SK-N-SH (cell line): ENCODE data around the gene SNED1. TPM values are rescaled to one million over a fixed set of nuclear protein-coding genes. Genes with fewer than 3 reads are reported as not detected.

Experiments used
- CTCF ChIA-PET: fragments of 300-600, 350-600 bp; formaldehyde crosslinking; extraction: SDS; loops from one replicate; lab custom pipeline; 2021; lab: Yijun Ruan, JAX
- POLR2A ChIA-PET: fragments of 350-600 bp; sonication (Branson Sonifier 250); formaldehyde crosslinking; extraction: SDS; loops from one replicate; lab custom pipeline; 2020; ENCODE audit warnings: antibody characterized with exemption, inconsistent platforms; lab: Yijun Ruan, JAX
- DNase-seq: peaks from one replicate; pipeline ENCODE4 v3.0.0; 2012
- H2AFZ ChIP-seq: fragments of 200-600 bp; sonication (generic); 2 replicates; pipeline ENCODE4 v1.8.1; 2016; ENCODE audit warnings: antibody characterized with exemption, mild to moderate bottlenecking, low read depth
- H3F3A ChIP-seq: fragments of 200-600 bp; sonication (generic); replicated peaks from 2 replicates; pipeline ENCODE3; 2016; ENCODE audit warnings: antibody characterized with exemption, mild to moderate bottlenecking; ENCODE audit not compliant: insufficient read depth
- H3K27ac ChIP-seq, 2 experiments: fragments of 200-500 bp in 1 of 2; fragments of 200-600 bp in 1 of 2; sonication (Bioruptor generic) in 1 of 2; sonication (generic), shearing (Covaris generic) in 1 of 2; 2 replicates each; pipeline versions ENCODE4 v1.5.1 to v1.6.1; 2014 to 2016; ENCODE audit warnings: low read depth in 2 of 2, inconsistent platforms in 1 of 2, low read length in 1 of 2, mild to moderate bottlenecking in 1 of 2, mixed read lengths in 1 of 2
- H3K27me3 ChIP-seq: fragments of 200-600 bp; sonication (generic), shearing (Covaris generic); 2 replicates; pipeline ENCODE4 v1.6.1; 2016; ENCODE audit warnings: mixed run types; ENCODE audit not compliant: insufficient read depth
- H3K36me3 ChIP-seq, 2 experiments: fragments of 200-500 bp in 1 of 2; fragments of 200-600 bp in 1 of 2; sonication (Bioruptor generic) in 1 of 2; sonication (generic) in 1 of 2; replicated peaks in 1 of 2; 2 replicates each; pipeline versions ENCODE3 to v1.5.1; 2014 to 2016; ENCODE audit warnings: low read length in 1 of 2, mild to moderate bottlenecking in 1 of 2; ENCODE audit not compliant: insufficient read depth in 2 of 2, control insufficient read depth in 1 of 2
- H3K4me1 ChIP-seq, 2 experiments: fragments of 200-500 bp in 1 of 2; fragments of 200-600 bp in 1 of 2; sonication (Bioruptor generic) in 1 of 2; sonication (generic), shearing (Covaris generic) in 1 of 2; 2 replicates each; pipeline versions ENCODE4 v1.5.1 to v1.6.1; 2014 to 2016; ENCODE audit warnings: low read depth in 1 of 2, low read length in 1 of 2, mixed run types in 1 of 2; ENCODE audit not compliant: insufficient read depth in 2 of 2, control insufficient read depth in 1 of 2
- H3K4me2 ChIP-seq: fragments of 200-600 bp; sonication (generic), shearing (Covaris generic); 2 replicates; pipeline ENCODE4 v1.6.1; 2017; ENCODE audit warnings: mixed run types
- H3K4me3 ChIP-seq, 2 experiments: fragments of 200-500 bp in 1 of 2; fragments of 200-600 bp in 1 of 2; sonication (Bioruptor generic) in 1 of 2; sonication (generic), shearing (Covaris generic) in 1 of 2; 2 replicates each; pipeline versions ENCODE4 v1.5.1 to v1.8.1; 2014 to 2016; ENCODE audit warnings: low read depth in 2 of 2, inconsistent platforms in 1 of 2, low read length in 1 of 2, mild to moderate bottlenecking in 1 of 2, mixed read lengths in 1 of 2, moderate library complexity in 1 of 2
- H3K79me2 ChIP-seq: fragments of 200-600 bp; sonication (generic); 2 replicates; pipeline ENCODE4 v1.8.1; 2017; ENCODE audit warnings: mild to moderate bottlenecking; ENCODE audit not compliant: insufficient read depth
- H3K9ac ChIP-seq: fragments of 200-600 bp; sonication (generic); 2 replicates; pipeline ENCODE4 v1.6.1; 2017; ENCODE audit warnings: mixed run types
- H3K9me2 ChIP-seq: fragments of 200-600 bp; sonication (generic); 2 replicates; pipeline ENCODE4 v1.6.1; 2017; ENCODE audit warnings: mixed run types
- H3K9me3 ChIP-seq: fragments of 200-600 bp; sonication (generic); 2 replicates; pipeline ENCODE4 v1.6.1; 2017; ENCODE audit warnings: mixed run types, mild to moderate bottlenecking, moderate library complexity
- H4K20me1 ChIP-seq: fragments of 200-600 bp; sonication (generic); 2 replicates; pipeline ENCODE4 v1.6.1; 2017; ENCODE audit warnings: mild to moderate bottlenecking, mixed run types; ENCODE audit not compliant: insufficient read depth
- CHD2 ChIP-seq: fragments of 150-350 bp; IDR thresholded peaks from 2 replicates; pipeline ENCODE4 v1.6.1; 2018; ENCODE audit warnings: low read length; ENCODE audit not compliant: partially characterized antibody
- FOXJ3 ChIP-seq: sonication (generic); formaldehyde crosslinking; IDR thresholded peaks from 2 replicates; pipeline ENCODE4 v1.5.1; 2020; ENCODE audit warnings: mild to moderate bottlenecking, missing genetic modification reagents
- GABPA ChIP-seq: IDR thresholded peaks from 2 replicates; pipeline ENCODE4 v1.4.0; 2012; ENCODE audit warnings: low read depth, mild to moderate bottlenecking
- GATA2 ChIP-seq: sonication (generic); formaldehyde crosslinking; IDR thresholded peaks from 2 replicates; pipeline ENCODE4 v1.5.0; 2020; ENCODE audit warnings: mild to moderate bottlenecking, missing genetic modification reagents
- IRF3 ChIP-seq: fragments of 150-350 bp; IDR thresholded peaks from 2 replicates; pipeline ENCODE4 v1.6.1; 2016; ENCODE audit warnings: mild to moderate bottlenecking, low read depth, low read length
- JUND ChIP-seq: IDR thresholded peaks from 2 replicates; pipeline ENCODE4 v1.4.0; 2012
- MAX ChIP-seq: IDR thresholded peaks from 2 replicates; pipeline ENCODE4 v1.4.0; 2012; ENCODE audit warnings: low read depth
- MXI1 ChIP-seq: IDR thresholded peaks from 2 replicates; pipeline ENCODE4 v1.6.1; 2012; ENCODE audit warnings: mild to moderate bottlenecking, low read depth, low read length, improper control_type of control experiment
- NFIC ChIP-seq: IDR thresholded peaks from 2 replicates; pipeline ENCODE4 v1.4.0; 2012; ENCODE audit warnings: borderline replicate concordance
- NRF1 ChIP-seq: IDR thresholded peaks from 2 replicates; pipeline ENCODE4 v1.6.1; 2012; ENCODE audit warnings: low read depth, mild to moderate bottlenecking, low read length
- POLR2AphosphoS5 ChIP-seq: IDR thresholded peaks from 2 replicates; pipeline ENCODE4 v1.6.1; 2012; ENCODE audit warnings: low read depth, low read length
- RAD21 ChIP-seq: IDR thresholded peaks from 2 replicates; pipeline ENCODE4 v1.6.1; 2012; ENCODE audit warnings: mild to moderate bottlenecking, low read length
- RCOR1 ChIP-seq: fragments of 150-350 bp; IDR thresholded peaks from 2 replicates; pipeline ENCODE4 v1.6.1; 2017; ENCODE audit warnings: antibody characterized with exemption, low read length
- TCF12 ChIP-seq: IDR thresholded peaks from 2 replicates; pipeline ENCODE4 v1.4.0; 2012
- ZBTB33 ChIP-seq: IDR thresholded peaks from 2 replicates; pipeline ENCODE4 v1.4.0; 2012; ENCODE audit warnings: low read depth, borderline replicate concordance
- WGBS: methylation state at CpG from one replicate; pipeline ENCODE4 v1.1.6; 2017; ENCODE audit warnings: low lambda C conversion rate; 5-methylcytosine and 5-hydroxymethylcytosine counted together
- polyA plus RNA-seq, 3 experiments: library from polyadenylated mRNA; depleted of rRNA; stranded (reverse); fragments of >200 nt; gene quantifications; 2 replicates each; pipeline ENCODE4 v1.2.3, GENCODE V29; 2012

Gene SNED1
- polyA plus RNA-seq, 1 of the 3 experiments (the other 2 are of a cell fraction), result 0.03 TPM

GRCh38 chr2:241000831-241001321 lies 2.5 kb downstream of the SNED1 start:
- Histone ChIP-seq H3K9me3 (peaks cover 10% of the 10 kb centered on the region; the same call in 1 of the 2 replicates), H2AFZ (no peak overlapping the region), H3K4me1 (peaks cover 0 to 3% of the 10 kb centered on the region in 2 experiments; a peak in 1 of 4 replicates), H3K9ac (no peak overlapping the region), H3K36me3 (no peaks in the 10 kb centered on the region), H3K4me3 (no peak overlapping the region), H3K9me2 (no peaks in the 10 kb centered on the region), H4K20me1 (no peaks in the 10 kb centered on the region), H3K27ac (no peak overlapping the region), H3K4me2 (no peak overlapping the region), H3K79me2 (no peaks in the 10 kb centered on the region), H3F3A (no peaks in the 10 kb centered on the region), H3K27me3 (no peaks in the 10 kb centered on the region)
- TF ChIP-seq NFIC, result no peak
- TF ChIP-seq RCOR1, result no peak
- no peak for TF ChIP-seq RAD21
- TF ChIP-seq TCF12, result no peak
- TF ChIP-seq IRF3, result no peak
- TF ChIP-seq ZBTB33, result no peak
- TF ChIP-seq FOXJ3 (CRISPR knock-in tag), result no peak
- TF ChIP-seq CHD2, result no peak
- TF ChIP-seq GATA2 (CRISPR knock-in tag), result no peak
- no peak for TF ChIP-seq GABPA
- WGBS, result 89% methylated on average over 5 of the region's 9 CpGs
- ChIA-PET POLR2A (no interaction called here), CTCF (interaction anchor here (1.2 to 3.8 kb wide), 2 partner anchors 15 to 17 kb away, joined by 3 to 16 read pairs; no protein-coding TSS in a partner anchor)
- no peak for DNase-seq

GRCh38 chr2:241001413-241002274 lies 3.2 kb downstream of the SNED1 start:
- Histone ChIP-seq H2AFZ (no peak overlapping the region), H4K20me1 (no peaks in the 10 kb centered on the region), H3K4me3 (no peak overlapping the region), H3K79me2 (no peaks in the 10 kb centered on the region), H3F3A (no peaks in the 10 kb centered on the region), H3K4me2 (no peak overlapping the region), H3K9me3 (peaks cover 13% of the 10 kb centered on the region; the same call in 1 of the 2 replicates), H3K36me3 (no peaks in the 10 kb centered on the region), H3K4me1 (peaks cover 0 to 3% of the 10 kb centered on the region in 2 experiments; a peak in 1 of 4 replicates), H3K9ac (no peak overlapping the region), H3K27ac (no peak overlapping the region), H3K27me3 (no peaks in the 10 kb centered on the region), H3K9me2 (no peaks in the 10 kb centered on the region)
- ChIA-PET CTCF (interaction anchor here (1.2 to 3.8 kb wide), 2 partner anchors 16 to 18 kb away, joined by 3 to 16 read pairs; no protein-coding TSS in a partner anchor), POLR2A (no interaction called here)
- TF ChIP-seq NFIC (no peak), MAX (no peak), NRF1 (no peak), POLR2AphosphoS5 (no peak), MXI1 (no peak), JUND (no peak)
- 76% methylated on average over 16 of the region's 21 CpGs for WGBS
- no peak for DNase-seq
